ENCODE data around the gene COPG2. TPM values are rescaled to one million over a fixed set of nuclear protein-coding genes. Genes with fewer than 3 reads are reported as not detected.

Gene COPG2
- total RNA-seq, 4 donors from 2014 or later = 3.4 to 19.7 (median 7.4) TPM

DNA sequence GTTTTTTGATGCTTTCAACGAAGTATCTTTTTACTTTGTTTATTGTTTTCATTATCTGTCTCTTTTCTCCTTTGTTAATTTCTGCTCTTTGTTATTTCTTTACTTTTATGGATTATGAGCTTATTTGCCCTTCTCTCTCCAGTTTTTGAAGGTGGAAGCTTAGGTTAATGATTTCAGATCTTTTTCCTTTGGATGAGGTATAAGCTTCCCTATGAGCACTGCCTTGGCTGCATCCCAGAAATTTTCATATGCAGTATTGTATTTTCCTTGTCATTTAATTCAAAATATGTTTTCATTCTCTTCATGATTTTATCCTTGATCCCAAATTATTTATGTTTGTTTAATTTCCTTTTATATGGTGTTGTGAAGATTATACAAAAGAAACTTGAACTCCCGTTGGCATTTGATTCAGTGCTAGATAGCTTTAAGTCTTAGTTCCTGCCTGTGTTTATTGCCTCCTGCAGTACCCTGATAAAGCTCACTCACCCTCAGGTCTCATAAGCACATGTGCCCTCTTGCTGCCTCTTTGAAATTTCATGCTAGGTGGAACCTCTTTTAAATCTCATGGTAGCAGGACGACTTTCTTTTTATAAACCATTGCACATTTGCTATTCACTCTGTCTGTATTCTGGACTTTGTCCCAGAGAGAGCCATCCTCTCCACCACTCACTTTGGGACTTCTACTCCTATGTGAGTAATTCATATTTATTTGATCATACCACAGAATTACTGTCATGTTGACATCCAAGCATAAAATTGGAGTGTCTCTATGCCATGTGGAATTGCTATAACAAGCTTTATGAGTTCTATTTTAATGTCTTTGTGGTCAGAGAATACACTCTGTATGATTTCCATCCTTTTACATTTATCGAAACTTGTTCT is 204.8 kb downstream of the COPG2 start:
- Histone ChIP-seq H3K27ac (peak overlapping the region in 2 of 4 donors; percentile 2 to 27), H3K27me3 (no peaks in the 10 kb centered on the region), H3K9me3 (peaks cover 7 to 10% of the 10 kb centered on the region in 2 donors), H3K36me3 (no peaks in the 10 kb centered on the region), H3K4me1 (peaks cover 0 to 9% (median 0%) of the 10 kb centered on the region in 4 donors), H3K4me3 (no peak overlapping the region)
- in situ Hi-C loops (cut with MboI; ENCODE audit: low pct_ligation_motif_present in 1 of 4, low pct_unique_long_range_greater_than_20kb in 1 of 4, low sequenced_read_pairs in 3 of 4) (no loop called here), intact Hi-C loops (cut with DNase I; ENCODE audit: low total_unique reads) (no loop called here)
- WGBS, 2 donors (ENCODE audit: low coverage in 1 of 2) = 35 to 39% methylated on average over 4 of the region's 4 CpGs
- no peak for DNase-seq
- TF ChIP-seq EP300 (IDR thresholded peaks at IDR 0.05; ENCODE audit: low read depth) (no peak), POLR2A (IDR thresholded peaks at IDR 0.05) (no peak), POLR2AphosphoS5 (IDR thresholded peaks at IDR 0.05) (no peak)
- TF ChIP-seq, protein P1, sequence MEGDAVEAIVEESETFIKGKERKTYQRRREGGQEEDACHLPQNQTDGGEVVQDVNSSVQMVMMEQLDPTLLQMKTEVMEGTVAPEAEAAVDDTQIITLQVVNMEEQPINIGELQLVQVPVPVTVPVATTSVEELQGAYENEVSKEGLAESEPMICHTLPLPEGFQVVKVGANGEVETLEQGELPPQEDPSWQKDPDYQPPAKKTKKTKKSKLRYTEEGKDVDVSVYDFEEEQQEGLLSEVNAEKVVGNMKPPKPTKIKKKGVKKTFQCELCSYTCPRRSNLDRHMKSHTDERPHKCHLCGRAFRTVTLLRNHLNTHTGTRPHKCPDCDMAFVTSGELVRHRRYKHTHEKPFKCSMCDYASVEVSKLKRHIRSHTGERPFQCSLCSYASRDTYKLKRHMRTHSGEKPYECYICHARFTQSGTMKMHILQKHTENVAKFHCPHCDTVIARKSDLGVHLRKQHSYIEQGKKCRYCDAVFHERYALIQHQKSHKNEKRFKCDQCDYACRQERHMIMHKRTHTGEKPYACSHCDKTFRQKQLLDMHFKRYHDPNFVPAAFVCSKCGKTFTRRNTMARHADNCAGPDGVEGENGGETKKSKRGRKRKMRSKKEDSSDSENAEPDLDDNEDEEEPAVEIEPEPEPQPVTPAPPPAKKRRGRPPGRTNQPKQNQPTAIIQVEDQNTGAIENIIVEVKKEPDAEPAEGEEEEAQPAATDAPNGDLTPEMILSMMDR (IDR thresholded peaks at IDR 0.05) = no peak

DNA sequence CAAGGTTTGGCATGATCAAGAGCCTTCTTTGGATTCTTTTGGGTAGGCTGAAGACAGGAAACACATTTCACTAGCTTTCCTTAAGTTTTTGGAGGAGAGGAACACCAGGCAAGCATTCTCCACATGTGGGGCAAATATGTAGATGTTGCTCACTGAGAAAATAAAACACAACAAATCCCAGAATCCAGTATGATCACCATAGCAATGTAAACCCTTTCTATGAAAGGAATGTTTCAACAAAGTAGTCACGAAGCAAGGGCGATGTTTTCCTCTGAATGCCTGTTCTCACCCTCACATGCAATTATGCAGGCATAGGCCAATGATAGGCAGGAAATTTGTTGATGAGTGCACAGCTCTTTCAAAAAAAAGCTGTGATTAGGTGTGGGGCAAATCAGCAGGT is 207.3 kb downstream of the COPG2 start:
- no peaks in the 10 kb centered on the region for H3K27me3 ChIP-seq
- no peak overlapping the region for H3K4me3 ChIP-seq
- no peak for TF ChIP-seq POLR2A (IDR thresholded peaks at IDR 0.05)
- TF ChIP-seq, protein P1 (IDR thresholded peaks at IDR 0.05) = no peak
- no peak for TF ChIP-seq POLR2AphosphoS5 (IDR thresholded peaks at IDR 0.05)
- no peak for TF ChIP-seq EP300 (IDR thresholded peaks at IDR 0.05; ENCODE audit: low read depth)
- 34% methylated on average over 2 of the region's 2 CpGs; no CpG with 5 or more reads in 1 of the 2 donors for whole genome bisulfite sequencing, 2 donors (ENCODE audit: low coverage in 1 of 2)
- no peak for DNase-seq
- in situ Hi-C loops (cut with MboI; ENCODE audit: low pct_ligation_motif_present in 1 of 4, low pct_unique_long_range_greater_than_20kb in 1 of 4, low sequenced_read_pairs in 3 of 4) (no loop called here), intact Hi-C loops (cut with DNase I; ENCODE audit: low total_unique reads) (no loop called here)
- no peak overlapping the region for H3K27ac ChIP-seq
- no peaks in the 10 kb centered on the region for H3K36me3 ChIP-seq
- H3K4me1 ChIP-seq = peaks cover 0 to 9% (median 0%) of the 10 kb centered on the region in 4 donors
- peaks cover 8 to 10% of the 10 kb centered on the region in 2 donors for H3K9me3 ChIP-seq

DNA sequence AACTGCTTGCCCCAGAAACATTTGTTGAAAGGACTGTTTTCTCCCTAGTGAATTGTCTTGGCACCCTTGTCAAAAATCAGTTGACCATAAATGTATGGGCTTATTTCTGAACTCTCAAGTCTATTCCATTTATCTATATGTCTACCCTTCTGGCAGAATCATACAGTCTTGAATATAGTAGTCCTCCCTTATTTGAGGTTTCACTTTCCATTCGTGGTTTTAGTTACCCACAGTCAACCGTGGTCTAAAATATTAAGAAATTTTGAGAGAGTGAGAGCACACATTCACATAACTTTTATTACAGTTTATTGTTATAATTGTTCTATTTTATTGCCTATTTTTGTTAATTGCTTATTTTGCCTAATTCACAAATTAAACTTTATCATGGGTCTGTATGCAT is 210.3 kb downstream of the COPG2 start:
- no peak for DNase-seq
- H3K4me3 ChIP-seq = no peak overlapping the region
- intact Hi-C loops (cut with DNase I; ENCODE audit: low total_unique reads) = no loop called here
- TF ChIP-seq POLR2A (IDR thresholded peaks at IDR 0.05) = no peak
- TF ChIP-seq EP300 (IDR thresholded peaks at IDR 0.05; ENCODE audit: low read depth) = no peak
- no peak for TF ChIP-seq POLR2AphosphoS5 (IDR thresholded peaks at IDR 0.05)
- TF ChIP-seq, protein P1 (IDR thresholded peaks at IDR 0.05) = no peak
- H3K27me3 ChIP-seq = no peaks in the 10 kb centered on the region
- no peak overlapping the region for H3K27ac ChIP-seq
- H3K36me3 ChIP-seq = no peaks in the 10 kb centered on the region
- H3K9me3 ChIP-seq = peaks cover 8 to 10% of the 10 kb centered on the region in 2 donors
- peaks cover 0 to 3% (median 0%) of the 10 kb centered on the region in 4 donors for H3K4me1 ChIP-seq
- 53 to 79% methylated on average over 2 of the region's 2 CpGs for WGBS, 2 donors (ENCODE audit: low coverage in 1 of 2)
- in situ Hi-C loops (cut with MboI; ENCODE audit: low pct_ligation_motif_present in 1 of 4, low pct_unique_long_range_greater_than_20kb in 1 of 4, low sequenced_read_pairs in 3 of 4) = no loop called here

Small RNA genes within 50 kb of the gene (small RNA-seq; reads per million reads assigned to genes)
- 0 reads per million in 4 donors for gene MIR335
- gene RF02148 = 0 reads per million in 4 donors
- gene RF02149 = 0 reads per million in 4 donors
- 0 reads per million in 4 donors for gene RF02150
- 28.4 to 90.3 (median 52.9) reads per million in 4 donors for gene RNA5SP246

Other genes with a start within 250 kb of the COPG2 start
- gene CEP41, start 227.7 kb downstream of the COPG2 start, total RNA-seq = 1 to 10 TPM in 2 of 4 donors, under 1 TPM in 1, not detected in 1; 0.75 to 4.8 (median 2.7) TPM
- 10 to 100 TPM in 3 of 4 donors, 1 to 10 TPM in 1; 4.0 to 49.0 (median 34.6) TPM for gene MEST, start 176.7 kb downstream of the COPG2 start, total RNA-seq
- not detected for gene TSGA13, start 17.8 kb upstream of the COPG2 start, total RNA-seq
- 1 to 10 TPM in 1 of 4 donors, not detected in 3; 3.0 TPM for gene KLF14, start 65.5 kb upstream of the COPG2 start, total RNA-seq

Measured in transverse colon (tissue), 4 donors.